H9 (cell line): ENCODE measurements around the gene FAM193B. TPM values are rescaled to one million over a fixed set of nuclear protein-coding genes. Genes with fewer than 3 reads are reported as not detected.

Experiments used
- DNase-seq: peaks from one replicate; pipeline ENCODE4 v3.0.0-alpha.2; 2017
- H2AFZ ChIP-seq: one replicate; pipeline ENCODE4 v1.6.1; 2013; ENCODE audit warnings: mild to moderate bottlenecking, low read length, control low read depth, moderate library complexity
- H2AK5ac ChIP-seq: 2 replicates; pipeline ENCODE4 v1.6.1; 2013; ENCODE audit warnings: low read length, control low read depth, mixed read lengths; ENCODE audit not compliant: insufficient read length
- H2BK120ac ChIP-seq: one replicate; pipeline ENCODE4 v1.6.1; 2013; ENCODE audit warnings: low read depth, mild to moderate bottlenecking, low read length, control low read depth, inconsistent platforms; ENCODE audit not compliant: poor library complexity, severe bottlenecking
- H2BK12ac ChIP-seq: 2 replicates; pipeline ENCODE4 v1.6.1; 2013; ENCODE audit warnings: low read length, control low read depth, mixed read lengths, low read depth; ENCODE audit not compliant: insufficient read length
- H2BK15ac ChIP-seq: 2 replicates; pipeline ENCODE4 v1.6.1; 2013; ENCODE audit warnings: low read depth, low read length, control low read depth
- H2BK20ac ChIP-seq: one replicate; pipeline ENCODE4 v1.6.1; 2013; ENCODE audit warnings: low read depth, mild to moderate bottlenecking, low read length, control low read depth, inconsistent platforms; ENCODE audit not compliant: poor library complexity, severe bottlenecking
- H2BK5ac ChIP-seq: 2 replicates; pipeline ENCODE4 v1.6.1; 2013; ENCODE audit warnings: low read length, control low read depth, mixed read lengths; ENCODE audit not compliant: insufficient read length
- H3K14ac ChIP-seq: 2 replicates; pipeline ENCODE4 v1.6.1; 2013; ENCODE audit warnings: low read length, control low read depth; ENCODE audit not compliant: insufficient read depth
- H3K18ac ChIP-seq: 2 replicates; pipeline ENCODE4 v1.6.1; 2013; ENCODE audit warnings: low read depth, mild to moderate bottlenecking, mixed read lengths, low read length, control low read depth; ENCODE audit not compliant: insufficient read length
- H3K23ac ChIP-seq: 2 replicates; pipeline ENCODE4 v1.6.1; 2013; ENCODE audit warnings: low read length, control low read depth, mixed read lengths, low read depth; ENCODE audit not compliant: insufficient read length
- H3K23me2 ChIP-seq: 2 replicates; pipeline ENCODE4 v1.6.1; 2013; ENCODE audit warnings: low read depth, mild to moderate bottlenecking, mixed read lengths, low read length, control low read depth; ENCODE audit not compliant: insufficient read length, poor library complexity, severe bottlenecking
- H3K27ac ChIP-seq: 2 replicates; pipeline ENCODE4 v1.5.1; 2013; ENCODE audit warnings: low read length, control low read depth, mixed read lengths, low read depth; ENCODE audit not compliant: insufficient read length
- H3K27me3 ChIP-seq: 2 replicates; pipeline ENCODE4 v1.6.1; 2013; ENCODE audit warnings: low read length, control low read depth, inconsistent platforms; ENCODE audit not compliant: insufficient read depth
- H3K4ac ChIP-seq: 2 replicates; pipeline ENCODE4 v1.6.1; 2013; ENCODE audit warnings: low read depth, mild to moderate bottlenecking, control low read depth, inconsistent platforms, low read length, moderate library complexity
- H3K4me1 ChIP-seq: 2 replicates; pipeline ENCODE4 v1.6.1; 2013; ENCODE audit warnings: low read length, control low read depth, inconsistent platforms; ENCODE audit not compliant: insufficient read depth
- H3K4me2 ChIP-seq: 2 replicates; pipeline ENCODE4 v1.6.1; 2013; ENCODE audit warnings: low read length, control low read depth, mixed read lengths; ENCODE audit not compliant: insufficient read length, insufficient read depth
- H3K56ac ChIP-seq: 2 replicates; pipeline ENCODE4 v1.6.1; 2013; ENCODE audit warnings: low read depth, mild to moderate bottlenecking, mixed read lengths, low read length, control low read depth; ENCODE audit not compliant: insufficient read length
- H3K79me1 ChIP-seq: 2 replicates; pipeline ENCODE4 v1.6.1; 2013; ENCODE audit warnings: low read depth, mild to moderate bottlenecking, moderate library complexity, low read length, control low read depth, inconsistent platforms; ENCODE audit not compliant: insufficient read depth, poor library complexity, severe bottlenecking
- H3K79me2 ChIP-seq: 2 replicates; pipeline ENCODE4 v1.6.1; 2013; ENCODE audit warnings: low read length, control low read depth, inconsistent platforms; ENCODE audit not compliant: insufficient read depth
- H3K9ac ChIP-seq: 2 replicates; pipeline ENCODE4 v1.6.1; 2013; ENCODE audit warnings: low read length, control low read depth, mixed read lengths; ENCODE audit not compliant: insufficient read length; ENCODE audit errors: extremely low read depth
- H3K9me3 ChIP-seq: one replicate; pipeline ENCODE4 v1.6.1; 2013; ENCODE audit warnings: low read depth, low read length, inconsistent platforms; ENCODE audit not compliant: control insufficient read depth
- H3T11ph ChIP-seq: one replicate; pipeline ENCODE4 v1.6.1; 2013; ENCODE audit warnings: mild to moderate bottlenecking, low read length, control low read depth, inconsistent platforms
- H4K20me1 ChIP-seq: one replicate; pipeline ENCODE4 v1.6.1; 2013; ENCODE audit not compliant: control insufficient read depth, insufficient read length, insufficient read depth
- H4K5ac ChIP-seq: 2 replicates; pipeline ENCODE4 v1.6.1; 2013; ENCODE audit warnings: low read depth, mild to moderate bottlenecking, mixed read lengths, low read length, control low read depth; ENCODE audit not compliant: insufficient read length
- H4K8ac ChIP-seq: replicated peaks from 2 replicates; pipeline ENCODE4 v1.6.1; 2013; ENCODE audit warnings: low read length, control low read depth, mixed read lengths, low read depth; ENCODE audit not compliant: insufficient read length
- H4K91ac ChIP-seq: 2 replicates; pipeline ENCODE4 v1.6.1; 2013; ENCODE audit warnings: low read depth, mild to moderate bottlenecking, moderate library complexity, mixed read lengths, low read length, control low read depth; ENCODE audit not compliant: insufficient read length
- H3K27ac Mint-ChIP-seq, 3 experiments: 2 replicates in 2 of 3; 3 replicates in 1 of 3; pipeline ENCODE4 v1.8.0; 2020 to 2021; ENCODE audit warnings: mixed read lengths in 3 of 3, mild to moderate bottlenecking in 1 of 3, moderate library complexity in 1 of 3
- H3K27me3 Mint-ChIP-seq: 2 replicates; pipeline ENCODE4 v1.8.0; 2021; ENCODE audit warnings: low read depth, mild to moderate bottlenecking, moderate library complexity, mixed read lengths
- H3K36me3 Mint-ChIP-seq, 3 experiments: 2 replicates in 2 of 3; 3 replicates in 1 of 3; pipeline ENCODE4 v1.8.0; 2020 to 2021; ENCODE audit warnings: low read depth in 3 of 3, mixed read lengths in 3 of 3; ENCODE audit not compliant: insufficient read depth in 1 of 3
- H3K4me1 Mint-ChIP-seq, 2 experiments: 2 replicates each; pipeline ENCODE4 v1.8.0; 2020; ENCODE audit warnings: mixed read lengths in 2 of 2
- H3K4me3 Mint-ChIP-seq, 2 experiments: 2 replicates in 1 of 2; 3 replicates in 1 of 2; pipeline ENCODE4 v1.8.0; 2020 to 2021; ENCODE audit warnings: mild to moderate bottlenecking in 2 of 2, mixed read lengths in 2 of 2, moderate library complexity in 1 of 2
- H3K9me3 Mint-ChIP-seq, 2 experiments: 2 replicates in 1 of 2; 3 replicates in 1 of 2; pipeline ENCODE4 v1.8.0; 2020; ENCODE audit warnings: mild to moderate bottlenecking in 2 of 2, mixed read lengths in 2 of 2, moderate library complexity in 1 of 2
- WGBS: extraction: QIAGEN DNeasy Blood & Tissue Kit; methylation state at CpG from one replicate; pipeline ENCODE4 v1.1.7; 2013; ENCODE audit warnings: missing lambda C conversion rate, low lambda C conversion rate, mixed read lengths; ENCODE audit not compliant: insufficient read length; ENCODE audit errors: extremely low coverage; 5-methylcytosine and 5-hydroxymethylcytosine counted together
- total RNA-seq: library from RNA; stranded (reverse); gene quantifications from 2 replicates; pipeline ENCODE4 v1.2.1, GENCODE V29; 2021
- TF ChIP-seq, protein P1 (sequence below): fragments of 200-600 bp; sonication (generic); conservative IDR thresholded peaks from 3 replicates; pipeline ENCODE4 v1.8.0; 2021; ENCODE audit warnings: antibody characterized with exemption, mild to moderate bottlenecking

Gene FAM193B
- total RNA-seq, 1 experiment from 2014 or later = 71.5 TPM

DNA sequence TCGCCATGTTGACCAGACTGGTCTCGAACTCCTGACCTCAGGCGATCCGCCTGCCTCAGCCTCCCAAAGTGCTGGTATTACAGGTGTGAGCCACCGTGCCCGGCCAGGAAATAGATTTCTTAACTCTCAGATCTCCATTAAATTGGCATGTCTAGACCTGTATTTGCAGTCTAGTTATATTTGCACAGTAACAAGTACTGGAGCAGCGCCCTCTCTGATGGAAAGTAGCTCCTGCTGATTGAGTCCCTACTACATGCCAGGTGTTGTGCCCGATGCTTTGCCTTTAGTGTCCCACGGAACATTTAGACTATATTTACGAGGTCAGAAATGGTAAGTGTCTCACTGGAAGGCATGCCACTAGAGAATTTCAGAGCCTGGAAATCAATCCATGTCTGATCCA lies 21.8 kb upstream of the FAM193B start:
- Histone ChIP-seq H2BK15ac (no peak overlapping the region), H2BK5ac (no peak overlapping the region), H3K4ac (no peak overlapping the region), H4K91ac (no peak overlapping the region), H3K79me1 (no peaks in the 10 kb centered on the region), H2AK5ac (no peak overlapping the region), H4K5ac (no peak overlapping the region), H3K27ac (no peak overlapping the region), H3K23me2 (no peaks in the 10 kb centered on the region), H3K14ac (no peak overlapping the region), H4K20me1 (no peaks in the 10 kb centered on the region), H3K9me3 (no peaks in the 10 kb centered on the region), H2BK12ac (no peak overlapping the region), H2BK20ac (no peak overlapping the region), H3K4me1 (peaks cover 2% of the 10 kb centered on the region; the same call in 1 of the 2 replicates), H3K4me2 (no peak overlapping the region), H3K27me3 (no peaks in the 10 kb centered on the region; the same call in 1 of the 2 replicates), H2AFZ (no peak overlapping the region), H4K8ac (no peak overlapping the region), H3T11ph (no peak overlapping the region), H3K9ac (no peak overlapping the region), H2BK120ac (no peak overlapping the region), H3K79me2 (no peaks in the 10 kb centered on the region), H3K18ac (no peak overlapping the region), H3K23ac (no peak overlapping the region), H3K56ac (no peak overlapping the region)
- Mint-ChIP-seq H3K36me3 (no peaks in the 10 kb centered on the region; a peak in 1 of 7 replicates), H3K4me1 (peaks cover 0 to 6% of the 10 kb centered on the region in 2 experiments; a peak in 2 of 4 replicates), H3K27ac (no peak overlapping the region), H3K4me3 (no peak overlapping the region), H3K27me3 (peaks cover 17% of the 10 kb centered on the region), H3K9me3 (no peaks in the 10 kb centered on the region; a peak in 1 of 5 replicates)
- no peak for DNase-seq
- WGBS = no CpG with 5 or more reads among the region's 10 CpGs
- TF ChIP-seq, protein P1, sequence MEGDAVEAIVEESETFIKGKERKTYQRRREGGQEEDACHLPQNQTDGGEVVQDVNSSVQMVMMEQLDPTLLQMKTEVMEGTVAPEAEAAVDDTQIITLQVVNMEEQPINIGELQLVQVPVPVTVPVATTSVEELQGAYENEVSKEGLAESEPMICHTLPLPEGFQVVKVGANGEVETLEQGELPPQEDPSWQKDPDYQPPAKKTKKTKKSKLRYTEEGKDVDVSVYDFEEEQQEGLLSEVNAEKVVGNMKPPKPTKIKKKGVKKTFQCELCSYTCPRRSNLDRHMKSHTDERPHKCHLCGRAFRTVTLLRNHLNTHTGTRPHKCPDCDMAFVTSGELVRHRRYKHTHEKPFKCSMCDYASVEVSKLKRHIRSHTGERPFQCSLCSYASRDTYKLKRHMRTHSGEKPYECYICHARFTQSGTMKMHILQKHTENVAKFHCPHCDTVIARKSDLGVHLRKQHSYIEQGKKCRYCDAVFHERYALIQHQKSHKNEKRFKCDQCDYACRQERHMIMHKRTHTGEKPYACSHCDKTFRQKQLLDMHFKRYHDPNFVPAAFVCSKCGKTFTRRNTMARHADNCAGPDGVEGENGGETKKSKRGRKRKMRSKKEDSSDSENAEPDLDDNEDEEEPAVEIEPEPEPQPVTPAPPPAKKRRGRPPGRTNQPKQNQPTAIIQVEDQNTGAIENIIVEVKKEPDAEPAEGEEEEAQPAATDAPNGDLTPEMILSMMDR = peak; percentile 18; the same call in 1 of the 3 replicates
